ENCODE data around the gene CPSF4.

DNA sequence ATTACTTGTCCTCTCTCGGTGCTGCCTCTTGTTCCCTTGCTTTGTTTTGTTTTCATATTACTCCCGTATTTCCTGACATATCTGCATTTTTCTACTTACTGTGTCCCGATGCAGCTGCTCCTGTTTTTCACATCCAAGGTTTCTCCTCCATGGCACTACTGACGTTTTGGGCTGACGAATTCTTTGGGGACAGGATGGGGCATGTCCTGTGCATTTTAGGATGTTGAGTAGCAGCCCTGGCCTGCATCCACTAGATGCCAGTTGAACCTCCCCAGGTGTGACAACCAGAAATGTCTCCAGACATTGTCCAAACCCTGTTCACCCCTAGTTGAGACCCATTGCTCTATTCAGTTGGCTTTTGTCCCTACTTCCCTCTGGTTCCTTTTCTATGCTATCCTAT, 46.4 kb downstream of the CPSF4 start:
- TF ChIP-seq EP300 (IDR thresholded peaks at IDR 0.05), result no peak
- no peak for TF ChIP-seq POLR2AphosphoS5 (IDR thresholded peaks at IDR 0.05)
- TF ChIP-seq, protein P1, sequence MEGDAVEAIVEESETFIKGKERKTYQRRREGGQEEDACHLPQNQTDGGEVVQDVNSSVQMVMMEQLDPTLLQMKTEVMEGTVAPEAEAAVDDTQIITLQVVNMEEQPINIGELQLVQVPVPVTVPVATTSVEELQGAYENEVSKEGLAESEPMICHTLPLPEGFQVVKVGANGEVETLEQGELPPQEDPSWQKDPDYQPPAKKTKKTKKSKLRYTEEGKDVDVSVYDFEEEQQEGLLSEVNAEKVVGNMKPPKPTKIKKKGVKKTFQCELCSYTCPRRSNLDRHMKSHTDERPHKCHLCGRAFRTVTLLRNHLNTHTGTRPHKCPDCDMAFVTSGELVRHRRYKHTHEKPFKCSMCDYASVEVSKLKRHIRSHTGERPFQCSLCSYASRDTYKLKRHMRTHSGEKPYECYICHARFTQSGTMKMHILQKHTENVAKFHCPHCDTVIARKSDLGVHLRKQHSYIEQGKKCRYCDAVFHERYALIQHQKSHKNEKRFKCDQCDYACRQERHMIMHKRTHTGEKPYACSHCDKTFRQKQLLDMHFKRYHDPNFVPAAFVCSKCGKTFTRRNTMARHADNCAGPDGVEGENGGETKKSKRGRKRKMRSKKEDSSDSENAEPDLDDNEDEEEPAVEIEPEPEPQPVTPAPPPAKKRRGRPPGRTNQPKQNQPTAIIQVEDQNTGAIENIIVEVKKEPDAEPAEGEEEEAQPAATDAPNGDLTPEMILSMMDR (IDR thresholded peaks at IDR 0.05), result no peak

Data from stomach (tissue), 4 donors.